Measurements from ENCODE around the gene CRYM. TPM values are rescaled to one million over a fixed set of nuclear protein-coding genes. Genes with fewer than 3 reads are reported as not detected.
"Not testable (repeated sequence)": the region's sequence is repeated elsewhere in the genome, so short reads cannot be mapped to it uniquely, and the experiment has no call there.

The CRYM gene
- total RNA-seq, 2 donors from 2014 or later: 14.2 to 21.0 TPM

GRCh38 chr16:21314339-21314738 is 36.2 kb upstream of the CRYM start:
- no peak for DNase-seq
- H3K4me3 ChIP-seq (ENCODE audit: low read length): no peak overlapping the region
- H3K27me3 ChIP-seq (ENCODE audit: control insufficient read depth, insufficient read depth, low read length, poor library complexity, severe bottlenecking): no peaks in the 10 kb centered on the region
- Mint-ChIP-seq H3K36me3 (ENCODE audit: low read depth) (no peaks in the 10 kb centered on the region), H3K4me1 (no peaks in the 10 kb centered on the region), H3K4me3 (no peak overlapping the region), H3K27ac (no peak overlapping the region), H3K27me3 (ENCODE audit: insufficient read depth) (peaks cover 13% of the 10 kb centered on the region), H3K9me3 (peaks cover 13% of the 10 kb centered on the region)
- H3K9ac ChIP-seq (ENCODE audit: extremely low read depth, low read length, poor library complexity, severe bottlenecking): no peak overlapping the region
- H3K36me3 ChIP-seq (ENCODE audit: control insufficient read depth, insufficient read depth, low read length): no peaks in the 10 kb centered on the region
- TF ChIP-seq CTCF (conservative IDR thresholded peaks at IDR 0.05): no peak
- H3K27ac ChIP-seq (ENCODE audit: low read depth, low read length): no peak overlapping the region
- peaks cover 6% of the 10 kb centered on the region for H3K9me3 ChIP-seq (ENCODE audit: control insufficient read depth, low read length)
- 100% methylated on average over 1 of the region's 1 CpG; no CpG with 5 or more reads in 1 of the 2 experiments for WGBS, 2 experiments (ENCODE audit: insufficient coverage in 1 of 2, insufficient read length in 1 of 2)
- H3K4me1 ChIP-seq (ENCODE audit: control insufficient read depth, insufficient read depth, low read length): no peaks in the 10 kb centered on the region

- not testable (repeated sequence) for H3K4me1 Mint-ChIP-seq; H3K4me3 Mint-ChIP-seq; H3K9ac ChIP-seq (ENCODE audit: extremely low read depth, low read length, poor library complexity, severe bottlenecking); H3K27ac ChIP-seq (ENCODE audit: low read depth, low read length); H3K27ac Mint-ChIP-seq; H3K4me1 ChIP-seq (ENCODE audit: control insufficient read depth, insufficient read depth, low read length); DNase-seq; H3K27me3 ChIP-seq (ENCODE audit: control insufficient read depth, insufficient read depth, low read length, poor library complexity, severe bottlenecking); H3K4me3 ChIP-seq (ENCODE audit: low read length); H3K36me3 ChIP-seq (ENCODE audit: control insufficient read depth, insufficient read depth, low read length); H3K36me3 Mint-ChIP-seq (ENCODE audit: low read depth)
- 80 to 95% methylated on average over 6 to 25 of the region's 25 CpGs for WGBS, 2 experiments (ENCODE audit: insufficient coverage in 1 of 2, insufficient read length in 1 of 2)
- H3K9me3 Mint-ChIP-seq: peaks cover 19% of the 10 kb centered on the region
- H3K27me3 Mint-ChIP-seq (ENCODE audit: insufficient read depth): peaks cover 26% of the 10 kb centered on the region
- peaks cover 11% of the 10 kb centered on the region for H3K9me3 ChIP-seq (ENCODE audit: control insufficient read depth, low read length)
Measured at GRCh38 chr16:21312863-21313372, 34.8 kb upstream of the CRYM start.

- not testable (repeated sequence) for H3K4me1 Mint-ChIP-seq; H3K4me1 ChIP-seq (ENCODE audit: control insufficient read depth, insufficient read depth, low read length); H3K27me3 ChIP-seq (ENCODE audit: control insufficient read depth, insufficient read depth, low read length, poor library complexity, severe bottlenecking); DNase-seq; H3K27ac Mint-ChIP-seq; H3K4me3 ChIP-seq (ENCODE audit: low read length); H3K36me3 Mint-ChIP-seq (ENCODE audit: low read depth); H3K36me3 ChIP-seq (ENCODE audit: control insufficient read depth, insufficient read depth, low read length); H3K27ac ChIP-seq (ENCODE audit: low read depth, low read length); H3K4me3 Mint-ChIP-seq; H3K9ac ChIP-seq (ENCODE audit: extremely low read depth, low read length, poor library complexity, severe bottlenecking)
- H3K9me3 Mint-ChIP-seq: peaks cover 19% of the 10 kb centered on the region
- H3K27me3 Mint-ChIP-seq (ENCODE audit: insufficient read depth): peaks cover 29% of the 10 kb centered on the region
- WGBS, 2 experiments (ENCODE audit: insufficient coverage in 1 of 2, insufficient read length in 1 of 2): 95 to 97% methylated on average over 11 to 17 of the region's 18 CpGs
- peaks cover 11% of the 10 kb centered on the region for H3K9me3 ChIP-seq (ENCODE audit: control insufficient read depth, low read length)
Measured at GRCh38 chr16:21312046-21312445, 34.0 kb upstream of the CRYM start.

GRCh38 chr16:21306712-21307111 is 28.6 kb upstream of the CRYM start:
- not testable (repeated sequence) for H3K36me3 ChIP-seq (ENCODE audit: control insufficient read depth, insufficient read depth, low read length); H3K4me3 ChIP-seq (ENCODE audit: low read length); H3K4me1 ChIP-seq (ENCODE audit: control insufficient read depth, insufficient read depth, low read length); H3K36me3 Mint-ChIP-seq (ENCODE audit: low read depth); H3K9me3 Mint-ChIP-seq; H3K27ac ChIP-seq (ENCODE audit: low read depth, low read length); DNase-seq; H3K9ac ChIP-seq (ENCODE audit: extremely low read depth, low read length, poor library complexity, severe bottlenecking); H3K27ac Mint-ChIP-seq; H3K4me3 Mint-ChIP-seq; H3K9me3 ChIP-seq (ENCODE audit: control insufficient read depth, low read length)
- peaks cover 24% of the 10 kb centered on the region for H3K27me3 ChIP-seq (ENCODE audit: control insufficient read depth, insufficient read depth, low read length, poor library complexity, severe bottlenecking)
- H3K4me1 Mint-ChIP-seq: peaks cover 14% of the 10 kb centered on the region
- 85 to 100% methylated on average over 3 to 5 of the region's 5 CpGs for WGBS, 2 experiments (ENCODE audit: insufficient coverage in 1 of 2, insufficient read length in 1 of 2)
- H3K27me3 Mint-ChIP-seq (ENCODE audit: insufficient read depth): peaks cover 75% of the 10 kb centered on the region
